ENCODE data around the gene ADGRL3. TPM values are rescaled to one million over a fixed set of nuclear protein-coding genes. Genes with fewer than 3 reads are reported as not detected.

The ADGRL3 gene
- polyA plus RNA-seq, 1 experiment: 0.01 TPM

GRCh38 chr4:61853041-61853440 is 652.9 kb downstream of the ADGRL3 start:
- TF ChIP-seq CTCF (IDR thresholded peaks at IDR 0.05; ENCODE audit: insufficient read depth, low read depth, low read length): no peak
- no peaks in the 10 kb centered on the region for H3K27me3 ChIP-seq (ENCODE audit: control insufficient read depth, insufficient read depth, low read length)
- POLR2A ChIA-PET: no interaction called here
- no peak overlapping the region for H3K4me3 ChIP-seq (ENCODE audit: low read depth, low read length)
- no peaks in the 10 kb centered on the region for H3K36me3 ChIP-seq (ENCODE audit: control insufficient read depth, insufficient read depth, low read length)
- CTCF ChIA-PET: interaction anchor here (0.7 kb wide), 1 partner anchor 1614 kb away, joined by 3 read pairs; no protein-coding TSS in a partner anchor
- DNase-seq (ENCODE audit: low read depth): no peak

- no peak for TF ChIP-seq CTCF (IDR thresholded peaks at IDR 0.05; ENCODE audit: insufficient read depth, low read depth, low read length)
- H3K4me3 ChIP-seq (ENCODE audit: low read depth, low read length): no peak overlapping the region
- POLR2A ChIA-PET: no interaction called here
- CTCF ChIA-PET: no interaction called here
- no peaks in the 10 kb centered on the region for H3K27me3 ChIP-seq (ENCODE audit: control insufficient read depth, insufficient read depth, low read length)
- DNase-seq (ENCODE audit: low read depth): no peak
- no peaks in the 10 kb centered on the region for H3K36me3 ChIP-seq (ENCODE audit: control insufficient read depth, insufficient read depth, low read length)
Measured at GRCh38 chr4:61860376-61860775, 660.2 kb downstream of the ADGRL3 start.

- POLR2A ChIA-PET: no interaction called here
- CTCF ChIA-PET: no interaction called here
- Histone ChIP-seq H3K4me3 (ENCODE audit: low read depth, low read length) (no peak overlapping the region), H3K36me3 (ENCODE audit: control insufficient read depth, insufficient read depth, low read length) (no peaks in the 10 kb centered on the region), H3K27me3 (ENCODE audit: control insufficient read depth, insufficient read depth, low read length) (no peaks in the 10 kb centered on the region)
- no peak for TF ChIP-seq CTCF (IDR thresholded peaks at IDR 0.05; ENCODE audit: insufficient read depth, low read depth, low read length)
- DNase-seq (ENCODE audit: low read depth): no peak
Measured at GRCh38 chr4:61864286-61864685, 664.2 kb downstream of the ADGRL3 start.

DNA sequence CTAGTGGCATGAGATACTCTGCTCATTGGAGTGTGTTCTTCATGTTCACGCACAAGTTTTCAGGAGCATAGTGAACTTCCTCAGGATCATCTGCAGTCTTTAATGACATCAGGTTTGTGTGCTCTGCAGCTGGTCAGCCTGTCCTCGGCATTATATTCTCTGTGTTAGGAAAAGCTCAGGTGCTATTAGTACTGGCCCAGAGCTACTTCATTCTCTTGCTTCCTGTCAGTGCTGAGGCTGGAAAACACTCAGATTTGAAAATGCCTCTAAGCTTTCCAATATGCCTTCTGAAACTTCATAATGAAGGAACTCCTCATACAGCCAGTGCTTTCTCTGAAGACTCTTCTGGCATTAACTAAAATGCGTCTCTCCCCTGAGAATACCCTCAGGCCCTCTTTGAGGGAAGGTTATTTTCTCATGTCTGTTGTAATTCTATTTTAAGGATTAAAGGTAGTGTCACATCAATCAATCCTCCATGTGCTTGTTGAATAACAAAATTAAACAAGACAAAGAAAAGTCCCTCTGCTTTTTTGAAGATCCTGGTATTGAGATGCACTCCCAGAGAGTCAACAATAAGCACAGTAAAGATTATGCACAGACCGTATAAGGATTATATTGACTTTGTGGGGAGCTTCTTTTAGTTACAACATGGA is 666.4 kb downstream of the ADGRL3 start:
- ChIA-PET POLR2A (no interaction called here), CTCF (interaction anchor here (1.0 kb wide), 1 partner anchor 69 kb away, joined by 3 read pairs; no protein-coding TSS in a partner anchor)
- no peak for TF ChIP-seq CTCF (IDR thresholded peaks at IDR 0.05; ENCODE audit: insufficient read depth, low read depth, low read length)
- no peak for DNase-seq (ENCODE audit: low read depth)
- Histone ChIP-seq H3K4me3 (ENCODE audit: low read depth, low read length) (no peak overlapping the region), H3K27me3 (ENCODE audit: control insufficient read depth, insufficient read depth, low read length) (no peaks in the 10 kb centered on the region), H3K36me3 (ENCODE audit: control insufficient read depth, insufficient read depth, low read length) (no peaks in the 10 kb centered on the region)

DNA sequence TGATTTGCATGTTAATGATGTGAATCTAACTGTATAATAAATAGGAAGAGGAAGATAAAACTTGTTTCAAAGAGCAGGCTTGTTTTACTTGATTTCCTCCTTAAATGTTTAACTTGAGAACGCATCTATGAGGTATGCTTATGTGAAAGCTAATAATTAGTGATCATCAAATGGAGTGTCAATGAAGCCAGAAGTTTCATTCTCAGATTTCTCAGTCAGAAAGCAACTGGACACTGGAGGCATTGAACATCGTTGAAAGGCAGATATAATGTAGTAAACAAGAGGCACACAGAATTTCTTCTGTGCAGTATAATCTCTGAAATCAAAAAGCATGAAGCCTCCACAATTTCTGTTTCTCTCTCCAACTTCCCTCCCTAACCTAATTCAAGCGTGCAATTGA is 672.9 kb downstream of the ADGRL3 start:
- no peak for DNase-seq (ENCODE audit: low read depth)
- H3K27me3 ChIP-seq (ENCODE audit: control insufficient read depth, insufficient read depth, low read length): no peaks in the 10 kb centered on the region
- no peaks in the 10 kb centered on the region for H3K36me3 ChIP-seq (ENCODE audit: control insufficient read depth, insufficient read depth, low read length)
- POLR2A ChIA-PET: no interaction called here
- CTCF ChIA-PET: no interaction called here
- H3K4me3 ChIP-seq (ENCODE audit: low read depth, low read length): no peak overlapping the region
- TF ChIP-seq CTCF (IDR thresholded peaks at IDR 0.05; ENCODE audit: insufficient read depth, low read depth, low read length): no peak
